Neural progenitor cell (in vitro differentiated cells): ENCODE results near the gene FKBP1A. TPM values are rescaled to one million over a fixed set of nuclear protein-coding genes. Genes with fewer than 3 reads are reported as not detected.

Source experiments
- DNase-seq: peaks from one replicate; pipeline ENCODE4 v3.0.0-alpha.2; 2016; ENCODE audit warnings: low spot score
- H2AFZ ChIP-seq: fragments of 200-600 bp; sonication (generic); replicated peaks from 2 replicates; pipeline ENCODE4 v1.6.1; 2016; ENCODE audit warnings: antibody characterized with exemption
- H3F3A ChIP-seq: fragments of 200-600 bp; sonication (generic); 2 replicates; pipeline ENCODE4 v1.6.1; 2016; ENCODE audit warnings: antibody characterized with exemption, low read depth
- H3K27ac ChIP-seq: fragments of 200-600 bp; sonication (generic); 2 replicates; pipeline ENCODE4 v1.5.1; 2016; ENCODE audit warnings: mild to moderate bottlenecking
- H3K27me3 ChIP-seq: fragments of 200-600 bp; sonication (generic); 2 replicates; pipeline ENCODE4 v1.6.1; 2016; ENCODE audit warnings: mild to moderate bottlenecking, moderate library complexity
- H3K36me3 ChIP-seq: fragments of 200-600 bp; sonication (generic); 2 replicates; pipeline ENCODE4 v1.5.1; 2016
- H3K4me1 ChIP-seq: fragments of 200-600 bp; sonication (generic); 2 replicates; pipeline ENCODE4 v1.6.1; 2016; ENCODE audit warnings: mixed run types
- H3K4me2 ChIP-seq: fragments of 200-600 bp; sonication (generic); 2 replicates; pipeline ENCODE4 v1.6.1; 2016
- H3K4me3 ChIP-seq: fragments of 200-600 bp; sonication (generic); 2 replicates; pipeline ENCODE4 v1.5.1; 2016
- H3K79me2 ChIP-seq: fragments of 200-600 bp; sonication (generic); 2 replicates; pipeline ENCODE4 v1.6.1; 2016; ENCODE audit warnings: low read depth
- H3K9ac ChIP-seq: fragments of 200-600 bp; sonication (generic); 2 replicates; pipeline ENCODE4 v1.6.1; 2016
- H3K9me3 ChIP-seq: fragments of 200-600 bp; sonication (generic); 2 replicates; pipeline ENCODE4 v1.5.1; 2016; ENCODE audit warnings: low read depth
- H4K20me1 ChIP-seq: fragments of 200-600 bp; sonication (generic); 2 replicates; pipeline ENCODE4 v1.6.1; 2016; ENCODE audit warnings: low read depth
- H3K27ac Mint-ChIP-seq: 3 replicates; pipeline ENCODE4 v1.8.0; 2021; ENCODE audit warnings: mixed read lengths
- H3K27me3 Mint-ChIP-seq: 2 replicates; pipeline ENCODE4 v1.8.0; 2022; ENCODE audit warnings: low read depth, mild to moderate bottlenecking, inconsistent platforms, moderate library complexity, mixed read lengths; ENCODE audit not compliant: insufficient read depth
- H3K36me3 Mint-ChIP-seq: 3 replicates; pipeline ENCODE4 v1.8.0; 2021; ENCODE audit warnings: mixed read lengths
- H3K4me1 Mint-ChIP-seq: 3 replicates; pipeline ENCODE4 v1.8.0; 2021; ENCODE audit warnings: mixed read lengths
- H3K4me3 Mint-ChIP-seq: 3 replicates; pipeline ENCODE4 v1.8.0; 2021; ENCODE audit warnings: mild to moderate bottlenecking, moderate library complexity, mixed read lengths
- H3K9me3 Mint-ChIP-seq: 3 replicates; pipeline ENCODE4 v1.8.0; 2020; ENCODE audit warnings: mixed read lengths
- EZH2 ChIP-seq: fragments of 200-600 bp; sonication (generic); IDR thresholded peaks from 2 replicates; pipeline ENCODE4 v1.6.1; 2017; ENCODE audit warnings: antibody characterized with exemption, mild to moderate bottlenecking, moderate library complexity
- EZH2phosphoT487 ChIP-seq: fragments of 200-600 bp; sonication (generic); IDR thresholded peaks from 2 replicates; pipeline ENCODE4 v1.6.1; 2017; ENCODE audit warnings: antibody characterized with exemption
- total RNA-seq: library from RNA; depleted of rRNA; stranded (reverse); fragments of >200 nt; gene quantifications from 2 replicates; pipeline ENCODE4 v1.2.3, GENCODE V29; 2015; ENCODE audit warnings: low replicate concordance
- TF ChIP-seq, protein P1 (sequence below): fragments of 200-600 bp; sonication (generic); IDR thresholded peaks from 2 replicates; pipeline ENCODE4 v1.5.1; 2017; ENCODE audit warnings: antibody characterized with exemption, mild to moderate bottlenecking

Gene FKBP1A
- total RNA-seq, 1 donor from 2014 or later = 128 TPM

DNA sequence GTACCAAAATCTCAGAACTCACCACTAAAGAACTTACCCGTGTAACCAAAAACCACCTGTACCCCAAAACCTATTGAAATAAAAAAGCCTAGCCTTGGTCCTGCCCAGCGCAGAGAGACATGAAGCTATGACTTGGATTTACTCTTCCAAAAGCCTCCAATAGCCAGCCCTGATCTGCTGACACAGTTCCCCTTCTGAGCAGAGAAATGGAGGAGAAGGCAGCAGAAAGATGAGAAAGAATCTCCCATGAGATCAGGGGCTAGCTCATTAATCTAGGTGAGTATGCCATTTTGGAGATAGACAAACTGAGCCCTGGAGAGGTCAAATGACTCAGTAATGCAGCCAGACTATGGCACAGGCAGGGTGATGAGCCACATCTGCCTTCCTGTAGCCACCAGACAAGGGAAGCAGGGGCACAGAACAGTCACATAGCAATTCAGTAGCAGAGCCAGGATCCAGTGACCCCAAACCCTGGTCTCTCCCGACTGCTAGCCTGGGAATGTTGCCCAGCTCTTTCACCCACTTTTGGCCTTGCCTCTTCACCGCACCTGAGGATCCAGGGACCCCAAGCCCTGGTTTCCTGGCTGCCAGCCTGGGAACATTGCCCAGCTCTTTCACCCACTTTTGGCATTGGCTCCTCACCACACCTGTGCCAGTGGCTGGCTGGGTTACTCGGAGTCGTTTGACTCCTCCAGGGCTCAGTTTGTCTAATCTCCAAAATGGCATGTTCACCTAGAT is 56.7 kb downstream of the FKBP1A start:
- Mint-ChIP-seq H3K4me3 (no peak overlapping the region), H3K9me3 (no peaks in the 10 kb centered on the region), H3K4me1 (no peaks in the 10 kb centered on the region), H3K36me3 (peaks cover 11% of the 10 kb centered on the region), H3K27me3 (no peaks in the 10 kb centered on the region), H3K27ac (peak overlapping the region; percentile 23)
- Histone ChIP-seq H4K20me1 (peaks cover 42% of the 10 kb centered on the region), H3K4me2 (no peak overlapping the region), H3K27me3 (no peaks in the 10 kb centered on the region), H3K27ac (no peak overlapping the region), H3F3A (no peaks in the 10 kb centered on the region), H3K4me3 (no peak overlapping the region), H3K79me2 (peaks cover 15% of the 10 kb centered on the region), H3K4me1 (no peaks in the 10 kb centered on the region), H3K9ac (no peak overlapping the region), H3K36me3 (no peaks in the 10 kb centered on the region), H2AFZ (no peak overlapping the region), H3K9me3 (no peaks in the 10 kb centered on the region)
- no peak for DNase-seq
- TF ChIP-seq, protein P1, sequence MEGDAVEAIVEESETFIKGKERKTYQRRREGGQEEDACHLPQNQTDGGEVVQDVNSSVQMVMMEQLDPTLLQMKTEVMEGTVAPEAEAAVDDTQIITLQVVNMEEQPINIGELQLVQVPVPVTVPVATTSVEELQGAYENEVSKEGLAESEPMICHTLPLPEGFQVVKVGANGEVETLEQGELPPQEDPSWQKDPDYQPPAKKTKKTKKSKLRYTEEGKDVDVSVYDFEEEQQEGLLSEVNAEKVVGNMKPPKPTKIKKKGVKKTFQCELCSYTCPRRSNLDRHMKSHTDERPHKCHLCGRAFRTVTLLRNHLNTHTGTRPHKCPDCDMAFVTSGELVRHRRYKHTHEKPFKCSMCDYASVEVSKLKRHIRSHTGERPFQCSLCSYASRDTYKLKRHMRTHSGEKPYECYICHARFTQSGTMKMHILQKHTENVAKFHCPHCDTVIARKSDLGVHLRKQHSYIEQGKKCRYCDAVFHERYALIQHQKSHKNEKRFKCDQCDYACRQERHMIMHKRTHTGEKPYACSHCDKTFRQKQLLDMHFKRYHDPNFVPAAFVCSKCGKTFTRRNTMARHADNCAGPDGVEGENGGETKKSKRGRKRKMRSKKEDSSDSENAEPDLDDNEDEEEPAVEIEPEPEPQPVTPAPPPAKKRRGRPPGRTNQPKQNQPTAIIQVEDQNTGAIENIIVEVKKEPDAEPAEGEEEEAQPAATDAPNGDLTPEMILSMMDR = no peak
- no peak for TF ChIP-seq EZH2
- no peak for TF ChIP-seq EZH2phosphoT487

- Histone ChIP-seq H3K9me3 (no peaks in the 10 kb centered on the region), H3K79me2 (peaks cover 28% of the 10 kb centered on the region), H3K27ac (no peak overlapping the region), H3K4me2 (no peak overlapping the region), H2AFZ (no peak overlapping the region), H3K36me3 (no peaks in the 10 kb centered on the region), H3F3A (no peaks in the 10 kb centered on the region), H4K20me1 (peaks cover 43% of the 10 kb centered on the region), H3K4me3 (no peak overlapping the region), H3K4me1 (no peaks in the 10 kb centered on the region), H3K27me3 (no peaks in the 10 kb centered on the region), H3K9ac (no peak overlapping the region)
- no peaks in the 10 kb centered on the region for H3K9me3 Mint-ChIP-seq
- H3K27ac Mint-ChIP-seq = no peak overlapping the region
- H3K36me3 Mint-ChIP-seq = peaks cover 13% of the 10 kb centered on the region
- H3K27me3 Mint-ChIP-seq = no peaks in the 10 kb centered on the region
- H3K4me3 Mint-ChIP-seq = no peak overlapping the region
- no peaks in the 10 kb centered on the region for H3K4me1 Mint-ChIP-seq
- no peak for DNase-seq
- TF ChIP-seq, protein P1 = peak; percentile 10
- no peak for TF ChIP-seq EZH2
- no peak for TF ChIP-seq EZH2phosphoT487
Observed at GRCh38 chr20:1334761-1335160, 58.1 kb downstream of the FKBP1A start.

GRCh38 chr20:1334370-1334731 is 58.5 kb downstream of the FKBP1A start:
- H3F3A ChIP-seq = no peaks in the 10 kb centered on the region
- H3K9ac ChIP-seq = no peak overlapping the region
- peaks cover 46% of the 10 kb centered on the region for H4K20me1 ChIP-seq
- no peaks in the 10 kb centered on the region for H3K4me1 Mint-ChIP-seq
- H3K79me2 ChIP-seq = peaks cover 32% of the 10 kb centered on the region
- H3K4me1 ChIP-seq = no peaks in the 10 kb centered on the region
- no peaks in the 10 kb centered on the region for H3K36me3 ChIP-seq
- H3K9me3 Mint-ChIP-seq = no peaks in the 10 kb centered on the region
- H3K27ac ChIP-seq = no peak overlapping the region
- H3K9me3 ChIP-seq = no peaks in the 10 kb centered on the region
- H2AFZ ChIP-seq = no peak overlapping the region
- no peaks in the 10 kb centered on the region for H3K27me3 Mint-ChIP-seq
- H3K27me3 ChIP-seq = no peaks in the 10 kb centered on the region
- H3K36me3 Mint-ChIP-seq = peaks cover 13% of the 10 kb centered on the region
- H3K4me2 ChIP-seq = no peak overlapping the region
- no peak overlapping the region for H3K4me3 ChIP-seq
- no peak for DNase-seq
- H3K4me3 Mint-ChIP-seq = no peak overlapping the region
- TF ChIP-seq, protein P1 = no peak
- TF ChIP-seq EZH2phosphoT487 (no peak), EZH2 (no peak)
- no peak overlapping the region for H3K27ac Mint-ChIP-seq
